Neural cell (in vitro differentiated cells): ENCODE measurements around the gene PGC. TPM values are rescaled to one million over a fixed set of nuclear protein-coding genes. Genes with fewer than 3 reads are reported as not detected.

Experiments
- H2AFZ ChIP-seq: fragments of 200-600, 300-800 bp; sonication (generic), shearing (Covaris generic); 2 replicates; pipeline ENCODE4 v1.6.0; 2014; ENCODE audit warnings: low read depth, mild to moderate bottlenecking, antibody characterized with exemption, low read length, moderate library complexity
- H3F3A ChIP-seq: fragments of 200-600 bp; shearing (Covaris generic); 2 replicates; pipeline ENCODE4 v1.6.1; 2016; ENCODE audit warnings: mild to moderate bottlenecking, moderate library complexity, mixed read lengths, antibody characterized with exemption, low read length; ENCODE audit not compliant: insufficient read depth, poor library complexity, severe bottlenecking
- H3K27ac ChIP-seq: fragments of 200-600, 300-800 bp; sonication (generic), shearing (Covaris generic); 2 replicates; pipeline ENCODE4 v1.5.1; 2014; ENCODE audit warnings: mild to moderate bottlenecking, low read length, moderate library complexity
- H3K27me3 ChIP-seq: fragments of 300-800, 200-600 bp; sonication (generic), shearing (Covaris generic); 2 replicates; pipeline ENCODE4 v1.6.0; 2014; ENCODE audit warnings: mild to moderate bottlenecking, low read depth, low read length, moderate library complexity; ENCODE audit not compliant: insufficient read depth
- H3K36me3 ChIP-seq: fragments of 300-800, 200-600 bp; sonication (generic), shearing (Covaris generic); 2 replicates; pipeline ENCODE4 v1.5.1; 2014; ENCODE audit warnings: mild to moderate bottlenecking, antibody characterized with exemption, low read length, moderate library complexity; ENCODE audit not compliant: insufficient read depth
- H3K4me2 ChIP-seq: fragments of 300-800, 200-600 bp; sonication (generic), shearing (Covaris generic); 2 replicates; pipeline ENCODE4 v1.6.0; 2014; ENCODE audit warnings: mild to moderate bottlenecking, low read length
- H3K4me3 ChIP-seq: fragments of 300-800, 200-600 bp; sonication (generic), shearing (Covaris generic); 2 replicates; pipeline ENCODE4 v1.5.1; 2014; ENCODE audit warnings: mild to moderate bottlenecking, low read length, moderate library complexity
- H3K79me2 ChIP-seq: fragments of 200-600 bp; shearing (Covaris generic); replicated peaks from 2 replicates; pipeline ENCODE4 v1.6.0; 2014; ENCODE audit warnings: mild to moderate bottlenecking, low read length, moderate library complexity; ENCODE audit not compliant: insufficient read depth
- H3K9ac ChIP-seq: fragments of 300-800, 200-600 bp; sonication (generic), shearing (Covaris generic); 2 replicates; pipeline ENCODE4 v1.6.1; 2016; ENCODE audit warnings: mild to moderate bottlenecking, low read length, mixed read lengths
- H3K9me2 ChIP-seq: fragments of 200-600 bp; shearing (Covaris generic); 2 replicates; pipeline ENCODE4 v1.6.1; 2016; ENCODE audit warnings: mild to moderate bottlenecking, low read length, mixed read lengths; ENCODE audit not compliant: insufficient read depth
- H3K9me3 ChIP-seq: fragments of 200-600, 300-800 bp; sonication (generic), shearing (Covaris generic); 2 replicates; pipeline ENCODE4 v1.6.1; 2016; ENCODE audit warnings: mild to moderate bottlenecking, mixed run types, low read length, moderate library complexity, mixed read lengths
- H4K20me1 ChIP-seq: fragments of 200-600 bp; shearing (Covaris generic); 2 replicates; pipeline ENCODE4 v1.6.1; 2016; ENCODE audit warnings: mild to moderate bottlenecking, mixed run types; ENCODE audit not compliant: insufficient read depth
- CTCF ChIP-seq: fragments of 450-650 bp; IDR thresholded peaks from 2 replicates; pipeline ENCODE4 v1.5.1; 2014; ENCODE audit warnings: antibody characterized with exemption, mild to moderate bottlenecking, moderate library complexity; ENCODE audit not compliant: poor library complexity, severe bottlenecking
- EP300 ChIP-seq: fragments of 450-650 bp; conservative IDR thresholded peaks from 2 replicates; pipeline ENCODE4 v1.6.1; 2014; ENCODE audit warnings: antibody characterized with exemption, mild to moderate bottlenecking, moderate library complexity; ENCODE audit not compliant: poor library complexity, severe bottlenecking
- EZH2 ChIP-seq: fragments of 200-600, 300-800 bp; shearing (Covaris generic), sonication (generic); IDR thresholded peaks from 2 replicates; pipeline ENCODE4 v1.6.1; 2014; ENCODE audit warnings: antibody characterized with exemption, low read length, borderline replicate concordance, mild to moderate bottlenecking; ENCODE audit not compliant: insufficient read depth, poor library complexity, severe bottlenecking
- MXI1 ChIP-seq: fragments of 450-650 bp; conservative IDR thresholded peaks from 2 replicates; pipeline ENCODE4 v1.6.1; 2014; ENCODE audit warnings: antibody characterized with exemption, mild to moderate bottlenecking; ENCODE audit not compliant: poor library complexity, severe bottlenecking
- POLR2AphosphoS5 ChIP-seq: IDR thresholded peaks from 2 replicates; pipeline ENCODE4 v1.6.1; 2012
- RAD21 ChIP-seq: fragments of 450-650 bp; conservative IDR thresholded peaks from 2 replicates; pipeline ENCODE4 v1.6.1; 2014; ENCODE audit warnings: antibody characterized with exemption, mild to moderate bottlenecking, moderate library complexity
- REST ChIP-seq: IDR thresholded peaks from 2 replicates; pipeline ENCODE4 v1.6.1; 2012; ENCODE audit warnings: borderline replicate concordance
- SMC3 ChIP-seq: fragments of 450-650 bp; conservative IDR thresholded peaks from 2 replicates; pipeline ENCODE4 v1.6.1; 2014; ENCODE audit warnings: antibody characterized with exemption, mild to moderate bottlenecking, moderate library complexity; ENCODE audit not compliant: poor library complexity
- TAF1 ChIP-seq: IDR thresholded peaks from 2 replicates; pipeline ENCODE4 v1.6.1; 2012; ENCODE audit warnings: low read depth
- polyA plus RNA-seq: library from polyadenylated mRNA; depleted of rRNA; stranded (reverse); fragments of >200 nt; gene quantifications from 2 replicates; pipeline ENCODE4 v1.2.3, GENCODE V29; 2014

PGC gene
- polyA plus RNA-seq, 1 donor from 2014 or later: not detected

GRCh38 chr6:41750374-41750773 is 3.2 kb upstream of the PGC start:
- no peak overlapping the region for H3K4me3 ChIP-seq
- H3F3A ChIP-seq: no peaks in the 10 kb centered on the region
- no peaks in the 10 kb centered on the region for H3K9me2 ChIP-seq
- no peak for TF ChIP-seq RAD21
- TF ChIP-seq REST: no peak
- TF ChIP-seq SMC3: no peak
- no peak for TF ChIP-seq TAF1
- no peak for TF ChIP-seq EZH2
- no peak for TF ChIP-seq CTCF
- no peak for TF ChIP-seq MXI1
- TF ChIP-seq POLR2AphosphoS5: no peak
- no peak for TF ChIP-seq EP300
- H3K4me2 ChIP-seq: no peak overlapping the region
- no peaks in the 10 kb centered on the region for H4K20me1 ChIP-seq
- H3K36me3 ChIP-seq: no peaks in the 10 kb centered on the region
- no peaks in the 10 kb centered on the region for H3K9me3 ChIP-seq
- no peaks in the 10 kb centered on the region for H3K79me2 ChIP-seq
- H3K27ac ChIP-seq: no peak overlapping the region
- H3K9ac ChIP-seq: no peak overlapping the region
- H2AFZ ChIP-seq: no peak overlapping the region
- no peaks in the 10 kb centered on the region for H3K27me3 ChIP-seq

- no peak overlapping the region for H3K4me2 ChIP-seq
- H3K9me2 ChIP-seq: no peaks in the 10 kb centered on the region
- H3K9me3 ChIP-seq: no peaks in the 10 kb centered on the region
- no peaks in the 10 kb centered on the region for H4K20me1 ChIP-seq
- no peaks in the 10 kb centered on the region for H3K36me3 ChIP-seq
- H3K79me2 ChIP-seq: no peaks in the 10 kb centered on the region
- no peak overlapping the region for H2AFZ ChIP-seq
- no peak for TF ChIP-seq TAF1
- no peak for TF ChIP-seq EP300
- TF ChIP-seq RAD21: no peak
- no peak for TF ChIP-seq POLR2AphosphoS5
- no peak for TF ChIP-seq SMC3
- no peak for TF ChIP-seq CTCF
- TF ChIP-seq MXI1: no peak
- no peak for TF ChIP-seq REST
- no peak for TF ChIP-seq EZH2
- H3K9ac ChIP-seq: no peak overlapping the region
- no peak overlapping the region for H3K27ac ChIP-seq
- H3K4me3 ChIP-seq: no peak overlapping the region
- H3K27me3 ChIP-seq: no peaks in the 10 kb centered on the region
- H3F3A ChIP-seq: no peaks in the 10 kb centered on the region
These were observed 1.3 kb upstream of the PGC start for GRCh38 chr6:41748542-41748941.
